DOHH2 (cell line): ENCODE results near the gene MRM2.

Experiments
- EZH2phosphoT487 ChIP-seq: fragments of 200-600 bp; sonication (generic); IDR thresholded peaks from 2 replicates; pipeline ENCODE4 v1.6.1; 2017; ENCODE audit warnings: borderline replicate concordance, mild to moderate bottlenecking, antibody characterized with exemption, low read length, moderate library complexity, mixed read lengths
- TF ChIP-seq, protein P1 (sequence below): fragments of 200-600 bp; sonication (generic); IDR thresholded peaks from one replicate; pipeline ENCODE4 v1.5.1; 2014; ENCODE audit warnings: antibody characterized with exemption, mild to moderate bottlenecking, low read depth, low read length; ENCODE audit not compliant: poor library complexity, severe bottlenecking

DNA sequence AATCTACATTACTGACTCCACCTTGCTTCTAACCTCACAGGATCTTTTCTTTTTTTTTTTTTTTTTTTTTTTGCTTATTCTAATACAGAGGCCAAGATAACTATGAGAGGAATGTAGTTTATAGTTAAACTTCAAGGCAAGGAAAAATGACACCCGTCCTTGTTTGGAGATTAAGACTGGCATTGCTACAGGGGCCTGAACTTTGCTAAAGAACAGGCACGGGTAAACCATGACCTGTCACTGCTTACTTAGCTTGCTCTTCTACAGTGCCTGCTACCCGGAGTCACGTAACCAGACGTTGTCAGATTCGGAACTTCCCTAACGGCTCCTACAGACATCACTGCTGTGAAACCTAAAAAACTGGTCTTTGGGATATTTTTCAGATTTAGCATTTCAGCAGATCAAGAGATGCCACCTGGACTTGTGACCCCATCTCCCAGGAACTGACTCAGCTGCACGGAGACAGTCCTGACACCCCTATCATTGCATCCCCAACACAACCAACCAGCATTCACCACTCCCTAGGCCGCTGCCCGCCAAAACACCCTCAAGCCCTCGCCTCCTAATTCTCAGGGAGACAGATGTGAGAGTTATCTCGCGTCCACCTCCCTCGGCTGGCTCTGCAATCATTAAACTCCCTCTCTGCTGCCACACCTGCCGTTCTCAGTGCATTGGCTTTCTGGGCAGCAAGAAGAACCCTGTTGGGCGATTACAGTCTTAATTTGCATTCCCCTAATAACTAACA is 36.8 kb downstream of the MRM2 start:
- TF ChIP-seq, protein P1, sequence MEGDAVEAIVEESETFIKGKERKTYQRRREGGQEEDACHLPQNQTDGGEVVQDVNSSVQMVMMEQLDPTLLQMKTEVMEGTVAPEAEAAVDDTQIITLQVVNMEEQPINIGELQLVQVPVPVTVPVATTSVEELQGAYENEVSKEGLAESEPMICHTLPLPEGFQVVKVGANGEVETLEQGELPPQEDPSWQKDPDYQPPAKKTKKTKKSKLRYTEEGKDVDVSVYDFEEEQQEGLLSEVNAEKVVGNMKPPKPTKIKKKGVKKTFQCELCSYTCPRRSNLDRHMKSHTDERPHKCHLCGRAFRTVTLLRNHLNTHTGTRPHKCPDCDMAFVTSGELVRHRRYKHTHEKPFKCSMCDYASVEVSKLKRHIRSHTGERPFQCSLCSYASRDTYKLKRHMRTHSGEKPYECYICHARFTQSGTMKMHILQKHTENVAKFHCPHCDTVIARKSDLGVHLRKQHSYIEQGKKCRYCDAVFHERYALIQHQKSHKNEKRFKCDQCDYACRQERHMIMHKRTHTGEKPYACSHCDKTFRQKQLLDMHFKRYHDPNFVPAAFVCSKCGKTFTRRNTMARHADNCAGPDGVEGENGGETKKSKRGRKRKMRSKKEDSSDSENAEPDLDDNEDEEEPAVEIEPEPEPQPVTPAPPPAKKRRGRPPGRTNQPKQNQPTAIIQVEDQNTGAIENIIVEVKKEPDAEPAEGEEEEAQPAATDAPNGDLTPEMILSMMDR, result no peak
- TF ChIP-seq EZH2phosphoT487, result no peak
